AG04449 (cell line): ENCODE data around the gene LURAP1L.

Experiments
- CTCF ChIA-PET: fragments of 350-600 bp; formaldehyde crosslinking; extraction: SDS; loops from one replicate; lab custom pipeline; 2021; ENCODE audit warnings: antibody characterized with exemption; lab: Yijun Ruan, JAX
- POLR2A ChIA-PET: fragments of 400-600, 350-600 bp; formaldehyde crosslinking; extraction: SDS; loops from one replicate; lab custom pipeline; 2020; ENCODE audit warnings: antibody characterized with exemption, inconsistent platforms; lab: Yijun Ruan, JAX
- DNase-seq: peaks from one replicate; pipeline ENCODE4 v3.0.0-alpha.2; 2010; ENCODE audit warnings: low read depth, low spot score
- H3K4me3 ChIP-seq: 2 replicates; pipeline ENCODE4 v1.5.1; 2011; ENCODE audit warnings: low read depth, mild to moderate bottlenecking, control low read depth, low read length
- TF ChIP-seq, protein P1 (sequence below): IDR thresholded peaks from one replicate; pipeline ENCODE4 v1.5.1; 2011; ENCODE audit warnings: mild to moderate bottlenecking, moderate library complexity, low read length, control low read depth, inconsistent platforms; ENCODE audit not compliant: insufficient read depth; ENCODE audit errors: missing control alignments

The LURAP1L gene

GRCh38 chr9:12815888-12816287 lies 41.1 kb downstream of the LURAP1L start:
- ChIA-PET CTCF (interaction anchor here (1.2 to 1.5 kb wide), 3 partner anchors 20 to 40 kb away, joined by 3 to 4 read pairs (median 4); partner anchors contain the start of gene LURAP1L), POLR2A (no interaction called here)
- TF ChIP-seq, protein P1, sequence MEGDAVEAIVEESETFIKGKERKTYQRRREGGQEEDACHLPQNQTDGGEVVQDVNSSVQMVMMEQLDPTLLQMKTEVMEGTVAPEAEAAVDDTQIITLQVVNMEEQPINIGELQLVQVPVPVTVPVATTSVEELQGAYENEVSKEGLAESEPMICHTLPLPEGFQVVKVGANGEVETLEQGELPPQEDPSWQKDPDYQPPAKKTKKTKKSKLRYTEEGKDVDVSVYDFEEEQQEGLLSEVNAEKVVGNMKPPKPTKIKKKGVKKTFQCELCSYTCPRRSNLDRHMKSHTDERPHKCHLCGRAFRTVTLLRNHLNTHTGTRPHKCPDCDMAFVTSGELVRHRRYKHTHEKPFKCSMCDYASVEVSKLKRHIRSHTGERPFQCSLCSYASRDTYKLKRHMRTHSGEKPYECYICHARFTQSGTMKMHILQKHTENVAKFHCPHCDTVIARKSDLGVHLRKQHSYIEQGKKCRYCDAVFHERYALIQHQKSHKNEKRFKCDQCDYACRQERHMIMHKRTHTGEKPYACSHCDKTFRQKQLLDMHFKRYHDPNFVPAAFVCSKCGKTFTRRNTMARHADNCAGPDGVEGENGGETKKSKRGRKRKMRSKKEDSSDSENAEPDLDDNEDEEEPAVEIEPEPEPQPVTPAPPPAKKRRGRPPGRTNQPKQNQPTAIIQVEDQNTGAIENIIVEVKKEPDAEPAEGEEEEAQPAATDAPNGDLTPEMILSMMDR = no peak

DNA sequence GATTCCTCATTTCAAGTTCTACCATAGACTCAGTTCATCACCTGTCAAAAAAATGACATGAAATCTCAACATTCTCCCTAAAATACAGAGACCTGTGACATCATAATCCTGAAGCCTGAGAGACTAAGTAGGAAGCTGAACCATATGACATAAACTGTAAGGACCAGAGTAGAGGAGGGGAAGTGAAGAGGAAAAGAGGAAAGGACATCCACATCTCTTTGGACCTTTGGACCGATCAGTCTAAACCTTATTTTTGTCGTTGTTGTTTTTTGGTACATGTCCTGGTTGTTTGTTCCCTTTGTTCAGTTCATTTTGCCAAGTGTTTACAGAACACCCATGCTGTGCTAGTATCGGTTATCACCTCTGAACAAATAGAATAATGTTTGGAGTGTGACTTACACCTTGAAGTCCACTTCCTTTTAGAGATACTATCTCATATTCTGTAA lies 41.9 kb downstream of the LURAP1L start:
- no peak overlapping the region for H3K4me3 ChIP-seq
- POLR2A ChIA-PET = no interaction called here
- no peak for DNase-seq
- TF ChIP-seq, protein P1 = no peak
- CTCF ChIA-PET = interaction anchor here (1.0 to 1.5 kb wide), 4 partner anchors 10 to 41 kb away, joined by 3 to 6 read pairs (median 3); no protein-coding TSS in a partner anchor

More at GRCh38 chr9:12815888-12816287, 41.1 kb downstream of the LURAP1L start:
- DNase-seq = no peak
- H3K4me3 ChIP-seq = no peak overlapping the region

GRCh38 chr9:12817702-12818101 lies 42.9 kb downstream of the LURAP1L start:
- DNase-seq = no peak
- TF ChIP-seq, protein P1 = no peak
- ChIA-PET CTCF (interaction anchor here (0.6 to 1.5 kb wide), 6 partner anchors 9 to 99 kb away, joined by 3 to 6 read pairs (median 5); no protein-coding TSS in a partner anchor), POLR2A (interaction anchor here (0.6 kb wide), 1 partner anchor 21 kb away, joined by 3 read pairs; no protein-coding TSS in a partner anchor)
- no peak overlapping the region for H3K4me3 ChIP-seq

DNA sequence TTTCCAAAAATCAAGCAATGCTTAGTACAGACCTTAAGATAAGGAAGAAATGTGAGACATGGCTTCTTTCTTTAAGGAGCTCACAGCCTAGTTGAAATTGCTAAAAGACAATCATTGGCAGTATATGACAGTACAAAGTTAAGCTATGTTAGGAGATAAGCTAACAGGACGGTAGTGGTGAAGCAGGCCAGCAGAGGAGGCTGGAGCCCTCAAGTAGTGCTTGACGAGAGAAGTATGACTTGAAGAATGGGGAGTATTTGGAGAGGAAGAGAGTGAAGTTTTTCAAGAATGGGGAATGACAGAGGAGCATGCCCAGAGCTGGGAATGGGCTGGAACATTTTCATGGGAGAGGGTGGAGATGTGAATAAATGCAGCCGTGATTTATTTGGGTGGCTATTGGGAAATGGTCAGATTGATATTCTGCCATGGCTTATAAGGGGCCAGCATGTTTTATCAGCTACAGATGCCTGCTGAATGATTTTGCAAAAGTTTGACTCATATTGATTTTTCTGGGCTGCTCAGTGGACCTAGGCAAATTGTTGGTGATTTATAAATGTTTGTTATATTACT lies 43.7 kb downstream of the LURAP1L start:
- CTCF ChIA-PET = interaction anchor here (0.6 to 1.5 kb wide), 5 partner anchors 8 to 100 kb away, joined by 3 to 6 read pairs (median 5); no protein-coding TSS in a partner anchor
- POLR2A ChIA-PET = no interaction called here
- TF ChIP-seq, protein P1 = no peak
- no peak for DNase-seq
- no peak overlapping the region for H3K4me3 ChIP-seq

GRCh38 chr9:12819436-12820185 lies 44.8 kb downstream of the LURAP1L start:
- POLR2A ChIA-PET = no interaction called here
- CTCF ChIA-PET = interaction anchor here (1.2 to 1.6 kb wide), 2 partner anchors 9 to 68 kb away, joined by 5 read pairs; no protein-coding TSS in a partner anchor
- TF ChIP-seq, protein P1 = no peak
- DNase-seq = no peak
- no peak overlapping the region for H3K4me3 ChIP-seq

GRCh38 chr9:12822111-12822510 lies 47.3 kb downstream of the LURAP1L start:
- TF ChIP-seq, protein P1 = no peak
- no peak overlapping the region for H3K4me3 ChIP-seq
- ChIA-PET CTCF (no interaction called here), POLR2A (no interaction called here)
- no peak for DNase-seq
